GM13976 (cell line): Measurements from ENCODE around the gene OGG1.

Experiments
- DNase-seq: peaks from one replicate; pipeline ENCODE4 v3.0.0; 2012; ENCODE audit warnings: low spot score
- in situ Hi-C: fragments of 300-500 bp; cut with MboI; formaldehyde crosslinking; loops from one replicate; pipeline ENCODE4 v1.12.0; 2022; ENCODE audit warnings: low sequenced_read_pairs, mixed read lengths, inconsistent platforms; ENCODE audit not compliant: unreplicated experiment
- TF ChIP-seq, protein P1 (sequence below): IDR thresholded peaks from 2 replicates; pipeline ENCODE4 v1.5.1; 2012; ENCODE audit warnings: borderline replicate concordance, mild to moderate bottlenecking; ENCODE audit not compliant: insufficient read depth; ENCODE audit errors: extremely low read depth, missing control alignments, control extremely low read depth

OGG1 gene

DNA sequence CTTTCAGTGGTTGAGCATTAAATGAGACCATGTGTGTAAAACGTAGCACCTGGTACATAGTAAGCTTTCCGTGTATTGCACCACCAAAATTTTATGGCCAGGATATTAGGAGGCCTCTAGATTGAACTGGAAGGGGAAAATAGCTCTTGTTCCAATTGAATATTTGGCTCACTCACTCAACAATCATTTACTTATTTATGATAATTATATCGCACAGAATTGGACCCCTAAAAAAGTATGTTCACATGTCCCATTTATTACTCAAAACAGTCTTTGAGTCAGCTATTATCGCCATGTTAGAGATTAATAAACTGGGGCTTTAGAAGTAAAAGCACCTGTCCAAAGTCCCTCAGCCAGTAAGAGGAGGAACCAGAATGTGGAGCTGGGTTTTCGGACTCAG, 55.2 kb downstream of the OGG1 start:
- no peak for DNase-seq
- TF ChIP-seq, protein P1, sequence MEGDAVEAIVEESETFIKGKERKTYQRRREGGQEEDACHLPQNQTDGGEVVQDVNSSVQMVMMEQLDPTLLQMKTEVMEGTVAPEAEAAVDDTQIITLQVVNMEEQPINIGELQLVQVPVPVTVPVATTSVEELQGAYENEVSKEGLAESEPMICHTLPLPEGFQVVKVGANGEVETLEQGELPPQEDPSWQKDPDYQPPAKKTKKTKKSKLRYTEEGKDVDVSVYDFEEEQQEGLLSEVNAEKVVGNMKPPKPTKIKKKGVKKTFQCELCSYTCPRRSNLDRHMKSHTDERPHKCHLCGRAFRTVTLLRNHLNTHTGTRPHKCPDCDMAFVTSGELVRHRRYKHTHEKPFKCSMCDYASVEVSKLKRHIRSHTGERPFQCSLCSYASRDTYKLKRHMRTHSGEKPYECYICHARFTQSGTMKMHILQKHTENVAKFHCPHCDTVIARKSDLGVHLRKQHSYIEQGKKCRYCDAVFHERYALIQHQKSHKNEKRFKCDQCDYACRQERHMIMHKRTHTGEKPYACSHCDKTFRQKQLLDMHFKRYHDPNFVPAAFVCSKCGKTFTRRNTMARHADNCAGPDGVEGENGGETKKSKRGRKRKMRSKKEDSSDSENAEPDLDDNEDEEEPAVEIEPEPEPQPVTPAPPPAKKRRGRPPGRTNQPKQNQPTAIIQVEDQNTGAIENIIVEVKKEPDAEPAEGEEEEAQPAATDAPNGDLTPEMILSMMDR, result no peak
- in situ Hi-C loops, result no loop called here

DNA sequence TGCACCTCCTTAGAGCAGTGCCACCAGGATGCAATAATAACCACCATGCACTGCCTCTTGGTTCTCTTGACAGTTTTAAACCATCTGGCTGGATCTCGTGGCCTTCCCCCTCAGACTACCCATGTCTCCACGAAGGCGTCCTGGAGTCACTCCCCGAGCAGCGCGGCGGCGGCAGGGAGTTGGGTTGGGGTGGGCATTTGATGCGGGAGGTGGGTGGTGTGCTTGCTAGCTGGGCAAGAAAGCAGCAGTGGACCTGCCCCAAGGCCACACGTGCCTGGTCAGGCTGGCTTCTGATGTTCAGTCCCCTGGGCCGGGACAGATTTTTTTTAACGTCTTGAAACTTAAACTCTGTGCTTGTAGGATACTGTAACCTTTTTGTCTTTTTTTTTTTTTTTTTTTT, 56.4 kb downstream of the OGG1 start:
- TF ChIP-seq, protein P1, result no peak
- no peak for DNase-seq
- in situ Hi-C loops, result no loop called here
